H9 (cell line): Measurements from ENCODE around the gene ZNF446. TPM values are rescaled to one million over a fixed set of nuclear protein-coding genes. Genes with fewer than 3 reads are reported as not detected.

Experiments
- DNase-seq: peaks from one replicate; pipeline ENCODE4 v3.0.0-alpha.2; 2017
- H2AFZ ChIP-seq: one replicate; pipeline ENCODE4 v1.6.1; 2013; ENCODE audit warnings: mild to moderate bottlenecking, low read length, control low read depth, moderate library complexity
- H2AK5ac ChIP-seq: 2 replicates; pipeline ENCODE4 v1.6.1; 2013; ENCODE audit warnings: low read length, control low read depth, mixed read lengths; ENCODE audit not compliant: insufficient read length
- H2BK120ac ChIP-seq: one replicate; pipeline ENCODE4 v1.6.1; 2013; ENCODE audit warnings: low read depth, mild to moderate bottlenecking, low read length, control low read depth, inconsistent platforms; ENCODE audit not compliant: poor library complexity, severe bottlenecking
- H2BK12ac ChIP-seq: 2 replicates; pipeline ENCODE4 v1.6.1; 2013; ENCODE audit warnings: low read length, control low read depth, mixed read lengths, low read depth; ENCODE audit not compliant: insufficient read length
- H2BK15ac ChIP-seq: 2 replicates; pipeline ENCODE4 v1.6.1; 2013; ENCODE audit warnings: low read depth, low read length, control low read depth
- H2BK20ac ChIP-seq: one replicate; pipeline ENCODE4 v1.6.1; 2013; ENCODE audit warnings: low read depth, mild to moderate bottlenecking, low read length, control low read depth, inconsistent platforms; ENCODE audit not compliant: poor library complexity, severe bottlenecking
- H2BK5ac ChIP-seq: 2 replicates; pipeline ENCODE4 v1.6.1; 2013; ENCODE audit warnings: low read length, control low read depth, mixed read lengths; ENCODE audit not compliant: insufficient read length
- H3K14ac ChIP-seq: 2 replicates; pipeline ENCODE4 v1.6.1; 2013; ENCODE audit warnings: low read length, control low read depth; ENCODE audit not compliant: insufficient read depth
- H3K18ac ChIP-seq: 2 replicates; pipeline ENCODE4 v1.6.1; 2013; ENCODE audit warnings: low read depth, mild to moderate bottlenecking, mixed read lengths, low read length, control low read depth; ENCODE audit not compliant: insufficient read length
- H3K23ac ChIP-seq: 2 replicates; pipeline ENCODE4 v1.6.1; 2013; ENCODE audit warnings: low read length, control low read depth, mixed read lengths, low read depth; ENCODE audit not compliant: insufficient read length
- H3K23me2 ChIP-seq: 2 replicates; pipeline ENCODE4 v1.6.1; 2013; ENCODE audit warnings: low read depth, mild to moderate bottlenecking, mixed read lengths, low read length, control low read depth; ENCODE audit not compliant: insufficient read length, poor library complexity, severe bottlenecking
- H3K27ac ChIP-seq: 2 replicates; pipeline ENCODE4 v1.5.1; 2013; ENCODE audit warnings: low read length, control low read depth, mixed read lengths, low read depth; ENCODE audit not compliant: insufficient read length
- H3K27me3 ChIP-seq: 2 replicates; pipeline ENCODE4 v1.6.1; 2013; ENCODE audit warnings: low read length, control low read depth, inconsistent platforms; ENCODE audit not compliant: insufficient read depth
- H3K4ac ChIP-seq: 2 replicates; pipeline ENCODE4 v1.6.1; 2013; ENCODE audit warnings: low read depth, mild to moderate bottlenecking, control low read depth, inconsistent platforms, low read length, moderate library complexity
- H3K4me1 ChIP-seq: 2 replicates; pipeline ENCODE4 v1.6.1; 2013; ENCODE audit warnings: low read length, control low read depth, inconsistent platforms; ENCODE audit not compliant: insufficient read depth
- H3K4me2 ChIP-seq: 2 replicates; pipeline ENCODE4 v1.6.1; 2013; ENCODE audit warnings: low read length, control low read depth, mixed read lengths; ENCODE audit not compliant: insufficient read length, insufficient read depth
- H3K56ac ChIP-seq: 2 replicates; pipeline ENCODE4 v1.6.1; 2013; ENCODE audit warnings: low read depth, mild to moderate bottlenecking, mixed read lengths, low read length, control low read depth; ENCODE audit not compliant: insufficient read length
- H3K79me1 ChIP-seq: 2 replicates; pipeline ENCODE4 v1.6.1; 2013; ENCODE audit warnings: low read depth, mild to moderate bottlenecking, moderate library complexity, low read length, control low read depth, inconsistent platforms; ENCODE audit not compliant: insufficient read depth, poor library complexity, severe bottlenecking
- H3K79me2 ChIP-seq: 2 replicates; pipeline ENCODE4 v1.6.1; 2013; ENCODE audit warnings: low read length, control low read depth, inconsistent platforms; ENCODE audit not compliant: insufficient read depth
- H3K9ac ChIP-seq: 2 replicates; pipeline ENCODE4 v1.6.1; 2013; ENCODE audit warnings: low read length, control low read depth, mixed read lengths; ENCODE audit not compliant: insufficient read length; ENCODE audit errors: extremely low read depth
- H3K9me3 ChIP-seq: one replicate; pipeline ENCODE4 v1.6.1; 2013; ENCODE audit warnings: low read depth, low read length, inconsistent platforms; ENCODE audit not compliant: control insufficient read depth
- H3T11ph ChIP-seq: one replicate; pipeline ENCODE4 v1.6.1; 2013; ENCODE audit warnings: mild to moderate bottlenecking, low read length, control low read depth, inconsistent platforms
- H4K20me1 ChIP-seq: one replicate; pipeline ENCODE4 v1.6.1; 2013; ENCODE audit not compliant: control insufficient read depth, insufficient read length, insufficient read depth
- H4K5ac ChIP-seq: 2 replicates; pipeline ENCODE4 v1.6.1; 2013; ENCODE audit warnings: low read depth, mild to moderate bottlenecking, mixed read lengths, low read length, control low read depth; ENCODE audit not compliant: insufficient read length
- H4K8ac ChIP-seq: replicated peaks from 2 replicates; pipeline ENCODE4 v1.6.1; 2013; ENCODE audit warnings: low read length, control low read depth, mixed read lengths, low read depth; ENCODE audit not compliant: insufficient read length
- H4K91ac ChIP-seq: 2 replicates; pipeline ENCODE4 v1.6.1; 2013; ENCODE audit warnings: low read depth, mild to moderate bottlenecking, moderate library complexity, mixed read lengths, low read length, control low read depth; ENCODE audit not compliant: insufficient read length
- H3K27ac Mint-ChIP-seq, 3 experiments: 2 replicates in 2 of 3; 3 replicates in 1 of 3; pipeline ENCODE4 v1.8.0; 2020 to 2021; ENCODE audit warnings: mixed read lengths in 3 of 3, mild to moderate bottlenecking in 1 of 3, moderate library complexity in 1 of 3
- H3K27me3 Mint-ChIP-seq: 2 replicates; pipeline ENCODE4 v1.8.0; 2021; ENCODE audit warnings: low read depth, mild to moderate bottlenecking, moderate library complexity, mixed read lengths
- H3K36me3 Mint-ChIP-seq, 3 experiments: 2 replicates in 2 of 3; 3 replicates in 1 of 3; pipeline ENCODE4 v1.8.0; 2020 to 2021; ENCODE audit warnings: low read depth in 3 of 3, mixed read lengths in 3 of 3; ENCODE audit not compliant: insufficient read depth in 1 of 3
- H3K4me1 Mint-ChIP-seq, 2 experiments: 2 replicates each; pipeline ENCODE4 v1.8.0; 2020; ENCODE audit warnings: mixed read lengths in 2 of 2
- H3K4me3 Mint-ChIP-seq, 2 experiments: 2 replicates in 1 of 2; 3 replicates in 1 of 2; pipeline ENCODE4 v1.8.0; 2020 to 2021; ENCODE audit warnings: mild to moderate bottlenecking in 2 of 2, mixed read lengths in 2 of 2, moderate library complexity in 1 of 2
- H3K9me3 Mint-ChIP-seq, 2 experiments: 2 replicates in 1 of 2; 3 replicates in 1 of 2; pipeline ENCODE4 v1.8.0; 2020; ENCODE audit warnings: mild to moderate bottlenecking in 2 of 2, mixed read lengths in 2 of 2, moderate library complexity in 1 of 2
- CTCF ChIP-seq: fragments of 200-600 bp; sonication (generic); conservative IDR thresholded peaks from 3 replicates; pipeline ENCODE4 v1.8.0; 2021; ENCODE audit warnings: antibody characterized with exemption, mild to moderate bottlenecking
- WGBS: extraction: QIAGEN DNeasy Blood & Tissue Kit; methylation state at CpG from one replicate; pipeline ENCODE4 v1.1.7; 2013; ENCODE audit warnings: missing lambda C conversion rate, low lambda C conversion rate, mixed read lengths; ENCODE audit not compliant: insufficient read length; ENCODE audit errors: extremely low coverage; 5-methylcytosine and 5-hydroxymethylcytosine counted together
- total RNA-seq: library from RNA; stranded (reverse); gene quantifications from 2 replicates; pipeline ENCODE4 v1.2.1, GENCODE V29; 2021

ZNF446 gene
- total RNA-seq, 1 experiment from 2014 or later, result 7.6 TPM

- H3K23ac ChIP-seq, result no peak overlapping the region
- no peaks in the 10 kb centered on the region for H3K27me3 ChIP-seq
- H3K14ac ChIP-seq, result no peak overlapping the region
- H2BK120ac ChIP-seq, result no peak overlapping the region
- no peak overlapping the region for H3T11ph ChIP-seq
- no peak overlapping the region for H2AFZ ChIP-seq
- no CpG with 5 or more reads among the region's 2 CpGs for WGBS
- no peak overlapping the region for H2BK15ac ChIP-seq
- no peaks in the 10 kb centered on the region for H3K79me1 ChIP-seq
- H3K18ac ChIP-seq, result no peak overlapping the region
- no peak overlapping the region for H2BK5ac ChIP-seq
- H2BK12ac ChIP-seq, result no peak overlapping the region
- no peak for TF ChIP-seq CTCF
- Mint-ChIP-seq H3K27ac (no peak overlapping the region), H3K9me3 (no peaks in the 10 kb centered on the region), H3K36me3 (peaks cover 0 to 7% (median 2%) of the 10 kb centered on the region in 3 experiments; a peak in 3 of 7 replicates), H3K4me3 (no peak overlapping the region), H3K4me1 (no peaks in the 10 kb centered on the region), H3K27me3 (no peaks in the 10 kb centered on the region)
- no peaks in the 10 kb centered on the region for H3K23me2 ChIP-seq
- H4K5ac ChIP-seq, result no peak overlapping the region
- no peaks in the 10 kb centered on the region for H3K4me1 ChIP-seq
- no peaks in the 10 kb centered on the region for H4K20me1 ChIP-seq
- H3K79me2 ChIP-seq, result no peaks in the 10 kb centered on the region
- no peak overlapping the region for H3K56ac ChIP-seq
- H3K27ac ChIP-seq, result no peak overlapping the region
- H4K91ac ChIP-seq, result no peak overlapping the region
- no peak overlapping the region for H4K8ac ChIP-seq
- H3K4ac ChIP-seq, result no peak overlapping the region
- no peak overlapping the region for H3K4me2 ChIP-seq
- no peak for DNase-seq
- no peak overlapping the region for H2AK5ac ChIP-seq
- H2BK20ac ChIP-seq, result no peak overlapping the region
- no peak overlapping the region for H3K9ac ChIP-seq
- no peaks in the 10 kb centered on the region for H3K9me3 ChIP-seq
These were observed 7.6 kb downstream of the ZNF446 start for GRCh38 chr19:58483776-58484175.
